MM.1S (cell line): ENCODE measurements around the gene CPA1.

Experiments
- CTCF ChIP-seq: fragments of 300-600 bp; sonication (generic); IDR thresholded peaks from 2 replicates; pipeline ENCODE4 v1.5.1; 2016; ENCODE audit warnings: antibody characterized with exemption, low read length, mixed read lengths
- EZH2 ChIP-seq: fragments of 300-600 bp; sonication (generic); optimal IDR thresholded peaks from 2 replicates; pipeline ENCODE3; 2017; ENCODE audit warnings: low read depth, mild to moderate bottlenecking, antibody characterized with exemption, low read length, mixed read lengths
- EZH2phosphoT487 ChIP-seq: fragments of 300-600 bp; sonication (generic); IDR thresholded peaks from 2 replicates; pipeline ENCODE4 v1.6.1; 2018; ENCODE audit warnings: antibody characterized with exemption, low read length

- no peak for TF ChIP-seq CTCF
- TF ChIP-seq EZH2: no peak
- TF ChIP-seq EZH2phosphoT487: no peak
Measured at GRCh38 chr7:130353196-130353595, 27.1 kb upstream of the CPA1 start.
